Upper lobe of left lung (tissue), 4 donors: ENCODE measurements around the gene POLDIP3.

ENCODE experiments used
- EP300 ChIP-seq, 4 donors: sonication (generic); formaldehyde crosslinking; IDR thresholded peaks; one replicate each; pipeline ENCODE4 v1.5.1; 2017; ENCODE audit warnings: antibody characterized with exemption in 4 of 4, control low read depth in 2 of 4
- POLR2A ChIP-seq, 4 donors: fragments of 450-650 bp; IDR thresholded peaks; one replicate each; pipeline ENCODE4 v1.5.1; 2016 to 2017; ENCODE audit warnings: antibody characterized with exemption in 4 of 4, mild to moderate bottlenecking in 2 of 4
- POLR2AphosphoS5 ChIP-seq, 2 donors: sonication (generic); formaldehyde crosslinking; IDR thresholded peaks; one replicate each; pipeline ENCODE4 v1.5.1; 2017; ENCODE audit warnings: antibody characterized with exemption in 2 of 2
- TF ChIP-seq, protein P1 (sequence below), 6 experiments: fragments of 450-650 bp in 4 of 6; fragments of 200-600 bp in 2 of 6; sonication (generic) in 2 of 6; IDR thresholded peaks; one replicate each; pipeline ENCODE4 v1.5.1; 2016 to 2019; ENCODE audit warnings: antibody characterized with exemption in 6 of 6

GRCh38 chr22:42612336-42612735, 2.3 kb downstream of the POLDIP3 start:
- no peak for TF ChIP-seq POLR2A (IDR thresholded peaks at IDR 0.05)
- TF ChIP-seq POLR2AphosphoS5 (IDR thresholded peaks at IDR 0.05) = no peak
- TF ChIP-seq, protein P1, sequence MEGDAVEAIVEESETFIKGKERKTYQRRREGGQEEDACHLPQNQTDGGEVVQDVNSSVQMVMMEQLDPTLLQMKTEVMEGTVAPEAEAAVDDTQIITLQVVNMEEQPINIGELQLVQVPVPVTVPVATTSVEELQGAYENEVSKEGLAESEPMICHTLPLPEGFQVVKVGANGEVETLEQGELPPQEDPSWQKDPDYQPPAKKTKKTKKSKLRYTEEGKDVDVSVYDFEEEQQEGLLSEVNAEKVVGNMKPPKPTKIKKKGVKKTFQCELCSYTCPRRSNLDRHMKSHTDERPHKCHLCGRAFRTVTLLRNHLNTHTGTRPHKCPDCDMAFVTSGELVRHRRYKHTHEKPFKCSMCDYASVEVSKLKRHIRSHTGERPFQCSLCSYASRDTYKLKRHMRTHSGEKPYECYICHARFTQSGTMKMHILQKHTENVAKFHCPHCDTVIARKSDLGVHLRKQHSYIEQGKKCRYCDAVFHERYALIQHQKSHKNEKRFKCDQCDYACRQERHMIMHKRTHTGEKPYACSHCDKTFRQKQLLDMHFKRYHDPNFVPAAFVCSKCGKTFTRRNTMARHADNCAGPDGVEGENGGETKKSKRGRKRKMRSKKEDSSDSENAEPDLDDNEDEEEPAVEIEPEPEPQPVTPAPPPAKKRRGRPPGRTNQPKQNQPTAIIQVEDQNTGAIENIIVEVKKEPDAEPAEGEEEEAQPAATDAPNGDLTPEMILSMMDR (IDR thresholded peaks at IDR 0.05) = no peak
- no peak for TF ChIP-seq EP300 (IDR thresholded peaks at IDR 0.05)
